ENCODE results near the gene P2RY11.

Gene P2RY11

GRCh38 chr19:10104130-10104513 lies 7.4 kb upstream of the P2RY11 start:
- no peak for TF ChIP-seq POLR2AphosphoS5 (IDR thresholded peaks at IDR 0.05; ENCODE audit: low read depth, low read length)
- no peak for TF ChIP-seq PAX5 (IDR thresholded peaks at IDR 0.05; ENCODE audit: insufficient read depth, low read length, severe bottlenecking)
- TF ChIP-seq SPI1 (IDR thresholded peaks at IDR 0.05; ENCODE audit: low read depth, low read length), result no peak
- TF ChIP-seq POU2F2 (IDR thresholded peaks at IDR 0.05; ENCODE audit: low read depth, low read length), result no peak
- no peak for TF ChIP-seq TAF1 (IDR thresholded peaks at IDR 0.05; ENCODE audit: low read depth, low read length)
- TF ChIP-seq POLR2A (IDR thresholded peaks at IDR 0.05; ENCODE audit: low read depth, low read length), result no peak
- DNase-seq (ENCODE audit: insufficient read length, low spot score), result no peak
- no peak for FAIRE-seq

GRCh38 chr19:10104665-10105508 lies 6.6 kb upstream of the P2RY11 start:
- DNase-seq (ENCODE audit: insufficient read length, low spot score) (peak; percentile 53), FAIRE-seq (peak; percentile 99)
- TF ChIP-seq PAX5 (IDR thresholded peaks at IDR 0.05; ENCODE audit: insufficient read depth, low read length, severe bottlenecking) (no peak), POU2F2 (IDR thresholded peaks at IDR 0.05; ENCODE audit: low read depth, low read length) (peak; percentile 74), POLR2AphosphoS5 (IDR thresholded peaks at IDR 0.05; ENCODE audit: low read depth, low read length) (peak; percentile 63), TAF1 (IDR thresholded peaks at IDR 0.05; ENCODE audit: low read depth, low read length) (peak; percentile 64; the same call in 1 of the 2 replicates), POLR2A (IDR thresholded peaks at IDR 0.05; ENCODE audit: low read depth, low read length) (peak; percentile 60), SPI1 (IDR thresholded peaks at IDR 0.05; ENCODE audit: low read depth, low read length) (peak; percentile 75)

GRCh38 chr19:10105509-10106099 lies 5.9 kb upstream of the P2RY11 start:
- no peak for TF ChIP-seq PAX5 (IDR thresholded peaks at IDR 0.05; ENCODE audit: insufficient read depth, low read length, severe bottlenecking)
- TF ChIP-seq POLR2AphosphoS5 (IDR thresholded peaks at IDR 0.05; ENCODE audit: low read depth, low read length), result peak; percentile 76
- peak; percentile 67; the same call in 1 of the 2 replicates for TF ChIP-seq TAF1 (IDR thresholded peaks at IDR 0.05; ENCODE audit: low read depth, low read length)
- no peak for TF ChIP-seq SPI1 (IDR thresholded peaks at IDR 0.05; ENCODE audit: low read depth, low read length)
- peak; percentile 74 for TF ChIP-seq POLR2A (IDR thresholded peaks at IDR 0.05; ENCODE audit: low read depth, low read length)
- peak; percentile 46; the same call in 1 of the 2 replicates for TF ChIP-seq POU2F2 (IDR thresholded peaks at IDR 0.05; ENCODE audit: low read depth, low read length)
- no peak for FAIRE-seq
- no peak for DNase-seq (ENCODE audit: insufficient read length, low spot score)

GRCh38 chr19:10106100-10106936 lies 5.2 kb upstream of the P2RY11 start, which contains the start of gene PPAN:
Gene PPAN, plus strand, starts transcription at chr19:10106362. Its CDS starts 33 bp downstream, at chr19:10106395.
- DNase-seq (ENCODE audit: insufficient read length, low spot score) (peak; percentile 97), FAIRE-seq (peak; percentile 99)
- peak; percentile 82 for TF ChIP-seq POLR2AphosphoS5 (IDR thresholded peaks at IDR 0.05; ENCODE audit: low read depth, low read length)
- peak; percentile 79 for TF ChIP-seq POLR2A (IDR thresholded peaks at IDR 0.05; ENCODE audit: low read depth, low read length)
- TF ChIP-seq TAF1 (IDR thresholded peaks at IDR 0.05; ENCODE audit: low read depth, low read length), result peak; percentile 60
- TF ChIP-seq POU2F2 (IDR thresholded peaks at IDR 0.05; ENCODE audit: low read depth, low read length), result no peak

GRCh38 chr19:10107254-10107653 lies 4.2 kb upstream of the P2RY11 start:
- FAIRE-seq, result peak; percentile 26
- TF ChIP-seq POLR2A (IDR thresholded peaks at IDR 0.05; ENCODE audit: low read depth, low read length) (0 out of 2 replicates have a peak, but pooled peaks have one; percentile 1), PAX5 (IDR thresholded peaks at IDR 0.05; ENCODE audit: insufficient read depth, low read length, severe bottlenecking) (no peak)
- no peak for DNase-seq (ENCODE audit: insufficient read length, low spot score)

- FAIRE-seq (no peak), DNase-seq (ENCODE audit: insufficient read length, low spot score) (no peak)
- TF ChIP-seq POLR2A (IDR thresholded peaks at IDR 0.05; ENCODE audit: low read depth, low read length) (no peak; the same call in 1 of the 2 replicates), POU2F2 (IDR thresholded peaks at IDR 0.05; ENCODE audit: low read depth, low read length) (no peak)
These were observed 3.6 kb upstream of the P2RY11 start for GRCh38 chr19:10107817-10108367.

- FAIRE-seq (no peak), DNase-seq (ENCODE audit: insufficient read length, low spot score) (no peak)
- TF ChIP-seq POLR2AphosphoS5 (IDR thresholded peaks at IDR 0.05; ENCODE audit: low read depth, low read length) (no peak), POU2F2 (IDR thresholded peaks at IDR 0.05; ENCODE audit: low read depth, low read length) (no peak), PAX5 (IDR thresholded peaks at IDR 0.05; ENCODE audit: insufficient read depth, low read length, severe bottlenecking) (no peak), TAF1 (IDR thresholded peaks at IDR 0.05; ENCODE audit: low read depth, low read length) (no peak), POLR2A (IDR thresholded peaks at IDR 0.05; ENCODE audit: low read depth, low read length) (no peak), SPI1 (IDR thresholded peaks at IDR 0.05; ENCODE audit: low read depth, low read length) (no peak)
These were observed 2.0 kb upstream of the P2RY11 start for GRCh38 chr19:10109528-10109927.

- no peak for DNase-seq (ENCODE audit: insufficient read length, low spot score)
- no peak for TF ChIP-seq SPI1 (IDR thresholded peaks at IDR 0.05; ENCODE audit: low read depth, low read length)
- no peak for TF ChIP-seq TAF1 (IDR thresholded peaks at IDR 0.05; ENCODE audit: low read depth, low read length)
- no peak for TF ChIP-seq POU2F2 (IDR thresholded peaks at IDR 0.05; ENCODE audit: low read depth, low read length)
- TF ChIP-seq POLR2A (IDR thresholded peaks at IDR 0.05; ENCODE audit: low read depth, low read length), result no peak; the same call in 1 of the 2 replicates
- no peak for TF ChIP-seq PAX5 (IDR thresholded peaks at IDR 0.05; ENCODE audit: insufficient read depth, low read length, severe bottlenecking)
- TF ChIP-seq POLR2AphosphoS5 (IDR thresholded peaks at IDR 0.05; ENCODE audit: low read depth, low read length), result no peak
- FAIRE-seq, result no peak
These were observed 1.2 kb upstream of the P2RY11 start for GRCh38 chr19:10110076-10110971.

Measured in GM12891 (cell line).